ENCODE data around the gene ST3GAL2.
A peak's percentile ranks its signal among the peaks of the same experiment; 100 is the strongest.

The ST3GAL2 gene

GRCh38 chr16:70434484-70435260 lies 4.2 kb downstream of the ST3GAL2 start:
- DNase-seq (ENCODE audit: low read depth) = no peak
- H3K4me3 ChIP-seq (ENCODE audit: low read depth, low read length) = no peak overlapping the region
- TF ChIP-seq, protein P1, sequence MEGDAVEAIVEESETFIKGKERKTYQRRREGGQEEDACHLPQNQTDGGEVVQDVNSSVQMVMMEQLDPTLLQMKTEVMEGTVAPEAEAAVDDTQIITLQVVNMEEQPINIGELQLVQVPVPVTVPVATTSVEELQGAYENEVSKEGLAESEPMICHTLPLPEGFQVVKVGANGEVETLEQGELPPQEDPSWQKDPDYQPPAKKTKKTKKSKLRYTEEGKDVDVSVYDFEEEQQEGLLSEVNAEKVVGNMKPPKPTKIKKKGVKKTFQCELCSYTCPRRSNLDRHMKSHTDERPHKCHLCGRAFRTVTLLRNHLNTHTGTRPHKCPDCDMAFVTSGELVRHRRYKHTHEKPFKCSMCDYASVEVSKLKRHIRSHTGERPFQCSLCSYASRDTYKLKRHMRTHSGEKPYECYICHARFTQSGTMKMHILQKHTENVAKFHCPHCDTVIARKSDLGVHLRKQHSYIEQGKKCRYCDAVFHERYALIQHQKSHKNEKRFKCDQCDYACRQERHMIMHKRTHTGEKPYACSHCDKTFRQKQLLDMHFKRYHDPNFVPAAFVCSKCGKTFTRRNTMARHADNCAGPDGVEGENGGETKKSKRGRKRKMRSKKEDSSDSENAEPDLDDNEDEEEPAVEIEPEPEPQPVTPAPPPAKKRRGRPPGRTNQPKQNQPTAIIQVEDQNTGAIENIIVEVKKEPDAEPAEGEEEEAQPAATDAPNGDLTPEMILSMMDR (IDR thresholded peaks at IDR 0.05; ENCODE audit: low read depth, low read length) = no peak
- TF ChIP-seq MAX (IDR thresholded peaks at IDR 0.05; ENCODE audit: low read depth, low read length) = no peak
- no peak for TF ChIP-seq MYC (IDR thresholded peaks at IDR 0.05; ENCODE audit: low read depth, low read length)

- TF ChIP-seq POLR2A (IDR thresholded peaks at IDR 0.05; ENCODE audit: extremely low read depth, insufficient read length) (no peak), MAX (IDR thresholded peaks at IDR 0.05; ENCODE audit: low read depth, low read length) (no peak), MYC (IDR thresholded peaks at IDR 0.05; ENCODE audit: low read depth, low read length) (no peak)
- TF ChIP-seq, protein P1 (IDR thresholded peaks at IDR 0.05; ENCODE audit: low read depth, low read length) = no peak
- peak overlapping the region; percentile 29 for H3K4me3 ChIP-seq (ENCODE audit: low read depth, low read length)
- DNase-seq (ENCODE audit: low read depth) = peak; percentile 56
Measured at GRCh38 chr16:70433458-70434103, 5.3 kb downstream of the ST3GAL2 start.

DNA sequence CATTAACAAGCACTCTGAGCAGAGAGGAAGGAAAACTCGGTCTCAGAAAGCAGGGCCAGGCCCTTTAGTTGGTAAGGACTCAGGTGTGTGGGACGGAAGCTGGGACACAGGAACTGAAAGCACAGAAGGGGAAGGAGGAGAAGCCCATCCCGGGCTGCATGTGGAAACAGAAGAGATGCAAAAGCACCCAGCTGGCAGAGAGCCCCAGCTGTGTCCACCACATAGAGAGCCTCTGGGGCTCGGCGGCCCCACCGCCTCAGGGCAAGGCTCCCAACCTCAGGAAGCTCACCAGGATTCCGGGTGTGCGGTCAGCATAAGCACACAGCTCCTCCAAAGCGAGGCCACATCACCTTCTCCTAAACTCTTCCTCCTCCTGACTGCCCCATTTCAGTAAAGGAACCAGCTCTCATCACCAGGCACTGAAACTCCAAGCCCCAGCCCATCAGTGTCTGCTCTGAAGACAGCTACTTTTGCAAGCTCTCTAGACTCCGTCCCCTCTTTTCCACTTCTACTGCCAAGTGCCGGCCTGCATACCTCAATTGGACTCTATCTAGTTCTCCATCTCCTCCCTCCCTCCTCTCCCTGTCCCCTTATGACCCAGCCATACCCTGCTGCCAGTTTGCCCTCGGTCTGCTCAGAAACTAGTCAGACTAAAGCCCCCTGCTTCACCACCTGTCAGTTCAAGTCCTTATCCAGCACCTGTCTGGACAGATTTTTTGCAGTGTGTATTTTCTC lies 6.0 kb downstream of the ST3GAL2 start:
- H3K4me3 ChIP-seq (ENCODE audit: low read depth, low read length) = peak overlapping the region; percentile 29
- DNase-seq (ENCODE audit: low read depth) = peak; percentile 49
- TF ChIP-seq POLR2A (IDR thresholded peaks at IDR 0.05; ENCODE audit: extremely low read depth, insufficient read length) = no peak
- TF ChIP-seq, protein P1 (IDR thresholded peaks at IDR 0.05; ENCODE audit: low read depth, low read length) = no peak
- TF ChIP-seq MYC (IDR thresholded peaks at IDR 0.05; ENCODE audit: low read depth, low read length) = no peak
- no peak for TF ChIP-seq MAX (IDR thresholded peaks at IDR 0.05; ENCODE audit: low read depth, low read length)

DNA sequence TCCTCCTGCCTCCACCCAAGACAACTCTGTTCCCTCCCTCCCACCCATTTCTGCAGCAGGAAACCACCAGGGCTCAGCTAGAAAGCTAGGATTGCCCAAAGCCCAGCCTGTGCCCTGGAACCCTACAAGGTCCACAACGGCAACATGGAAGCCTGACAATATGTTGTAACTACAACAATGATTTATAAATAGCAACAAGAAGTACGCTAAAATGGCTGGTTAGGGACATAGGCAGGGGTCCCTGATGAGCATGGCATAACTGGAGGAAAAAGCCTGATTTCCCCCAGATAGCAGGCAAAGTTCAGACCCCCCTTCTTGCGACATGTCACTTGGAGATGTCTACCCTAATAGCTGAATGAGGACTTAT lies 6.6 kb downstream of the ST3GAL2 start:
- no peak for TF ChIP-seq MAX (IDR thresholded peaks at IDR 0.05; ENCODE audit: low read depth, low read length)
- TF ChIP-seq MYC (IDR thresholded peaks at IDR 0.05; ENCODE audit: low read depth, low read length) = no peak
- TF ChIP-seq, protein P1 (IDR thresholded peaks at IDR 0.05; ENCODE audit: low read depth, low read length) = no peak
- TF ChIP-seq POLR2A (IDR thresholded peaks at IDR 0.05; ENCODE audit: extremely low read depth, insufficient read length) = no peak
- peak; percentile 84 for DNase-seq (ENCODE audit: low read depth)
- H3K4me3 ChIP-seq (ENCODE audit: low read depth, low read length) = peak overlapping the region; percentile 29

GRCh38 chr16:70430667-70431536 lies 8.0 kb downstream of the ST3GAL2 start:
- DNase-seq (ENCODE audit: low read depth) = peak; percentile 93
- TF ChIP-seq MAX (IDR thresholded peaks at IDR 0.05; ENCODE audit: low read depth, low read length) (0 out of 2 replicates have a peak, but pooled peaks have one; percentile 7), MYC (IDR thresholded peaks at IDR 0.05; ENCODE audit: low read depth, low read length) (peak; percentile 34; the same call in 1 of the 2 replicates), POLR2A (IDR thresholded peaks at IDR 0.05; ENCODE audit: extremely low read depth, insufficient read length) (peak; percentile 27)
- TF ChIP-seq, protein P1 (IDR thresholded peaks at IDR 0.05; ENCODE audit: low read depth, low read length) = no peak
- H3K4me3 ChIP-seq (ENCODE audit: low read depth, low read length) = peak overlapping the region; percentile 37

Data from NB4 (cell line).